HepG2 (cell line): ENCODE measurements around the gene CDC42EP4. TPM values are rescaled to one million over a fixed set of nuclear protein-coding genes. Genes with fewer than 3 reads are reported as not detected.

Experiments
- ATAC-seq: fragments of 200-7000 bp; cut with Tn5 transposase; 3 replicates; pipeline ENCODE4 v1.9.1; 2020; ENCODE audit warnings: mild to moderate bottlenecking, moderate library complexity
- BruUV-seq: library from RNA; stranded (reverse); fragments of 400-500 nt; replicated peaks from 2 replicates; lab custom pipeline; 2021; lab: Mats Ljungman, UMichigan
- CTCF ChIA-PET: fragments of 300-600 bp; formaldehyde crosslinking; extraction: SDS; loops from one replicate; lab custom pipeline; 2021; ENCODE audit warnings: low total read pairs, inconsistent platforms, low intra/inter-chr PET ratio; lab: Yijun Ruan, JAX
- POLR2A ChIA-PET: fragments of 350-600 bp; sonication (Branson Sonifier 250); formaldehyde crosslinking; loops from one replicate; lab custom pipeline; 2020; ENCODE audit warnings: antibody characterized with exemption, inconsistent platforms; lab: Yijun Ruan, JAX
- DNase-seq: peaks from one replicate; pipeline ENCODE4 v3.0.0-alpha.2; 2015; ENCODE audit warnings: low spot score
- FAIRE-seq: peaks from 3 replicates; lab custom pipeline; 2011; peaks lifted over from hg19 to GRCh38; lab: Jason Lieb, UNC
- H2AFZ ChIP-seq: one replicate; pipeline ENCODE4 v1.6.1; 2011; ENCODE audit warnings: low read length, inconsistent platforms
- H3K27ac ChIP-seq: fragments of 300-600 bp; 3 replicates; pipeline ENCODE4 v1.8.0; 2011; ENCODE audit warnings: mixed run types, mild to moderate bottlenecking, mixed read lengths, low read length, inconsistent platforms; ENCODE audit not compliant: insufficient read depth; ENCODE audit errors: extremely low read length
- H3K27me3 ChIP-seq, 2 experiments: fragments of 200-600 bp in 1 of 2; 2 replicates in 1 of 2; 3 replicates in 1 of 2; pipeline versions ENCODE4 v1.6.0 to v1.8.0; 2011; ENCODE audit warnings: low read length in 2 of 2, mild to moderate bottlenecking in 2 of 2, moderate library complexity in 2 of 2, inconsistent platforms in 1 of 2; ENCODE audit not compliant: insufficient read depth in 2 of 2, control insufficient read depth in 1 of 2
- H3K36me3 ChIP-seq, 2 experiments: fragments of 200-600 bp in 1 of 2; replicated peaks in 1 of 2; 2 replicates in 1 of 2; 3 replicates in 1 of 2; pipeline versions ENCODE4 v1.5.1 to v1.8.0; 2011; ENCODE audit warnings: low read length in 2 of 2, inconsistent platforms in 1 of 2; ENCODE audit not compliant: insufficient read depth in 2 of 2, control insufficient read depth in 1 of 2
- H3K4me1 ChIP-seq: 2 replicates; pipeline ENCODE4 v1.5.1; 2012; ENCODE audit warnings: low read length, inconsistent platforms; ENCODE audit not compliant: insufficient read depth
- H3K4me2 ChIP-seq: 2 replicates; pipeline ENCODE4 v1.6.0; 2011; ENCODE audit warnings: low read depth, low read length, inconsistent platforms
- H3K4me3 ChIP-seq, 3 experiments: fragments of 200-600 bp in 1 of 3; sonication (generic), shearing (Covaris generic) in 1 of 3; replicated peaks in 1 of 3; 2 replicates each; pipeline ENCODE4 v1.5.1; 2011 to 2016; ENCODE audit warnings: low read length in 3 of 3, inconsistent platforms in 2 of 3, low read depth in 2 of 3, mild to moderate bottlenecking in 2 of 3, control low read depth in 1 of 3, mixed read lengths in 1 of 3; ENCODE audit not compliant: insufficient read depth in 1 of 3
- H3K79me2 ChIP-seq: one replicate; pipeline ENCODE4 v1.6.1; 2011; ENCODE audit warnings: low read length, inconsistent platforms; ENCODE audit not compliant: insufficient read depth
- H3K9ac ChIP-seq: 2 replicates; pipeline ENCODE4 v1.6.0; 2011; ENCODE audit warnings: mild to moderate bottlenecking, low read depth, low read length, inconsistent platforms; ENCODE audit not compliant: insufficient read depth
- H3K9me3 ChIP-seq: 2 replicates; pipeline ENCODE4 v1.5.1; 2012; ENCODE audit warnings: mild to moderate bottlenecking, low read length
- H4K20me1 ChIP-seq: 2 replicates; pipeline ENCODE4 v1.6.0; 2011; ENCODE audit warnings: inconsistent platforms, mild to moderate bottlenecking, low read length, moderate library complexity; ENCODE audit not compliant: insufficient read depth
- AGO2 ChIP-seq: fragments of 200-400 bp; formaldehyde crosslinking; optimal IDR thresholded peaks from 2 replicates; pipeline ENCODE3; 2017; ENCODE audit warnings: mild to moderate bottlenecking, low read depth, low read length, moderate library complexity
- CHD4 ChIP-seq: fragments of 200-600 bp; sonication (generic); IDR thresholded peaks from 2 replicates; pipeline ENCODE4 v1.7.0; 2017; ENCODE audit warnings: mild to moderate bottlenecking, low read length, borderline replicate concordance
- HNRNPL ChIP-seq: fragments of 200-400 bp; formaldehyde crosslinking; IDR thresholded peaks from 2 replicates; pipeline ENCODE4 v1.6.1; 2017; ENCODE audit warnings: mild to moderate bottlenecking, low read depth, low read length
- PRPF4 ChIP-seq: fragments of 200-400 bp; formaldehyde crosslinking; IDR thresholded peaks from 2 replicates; pipeline ENCODE4 v1.6.1; 2016; ENCODE audit warnings: low read length, low read depth; ENCODE audit not compliant: poor library complexity, severe bottlenecking
- RBFOX2 ChIP-seq: fragments of 200-400 bp; formaldehyde crosslinking; IDR thresholded peaks from 2 replicates; pipeline ENCODE4 v1.6.1; 2017; ENCODE audit warnings: low read depth, mild to moderate bottlenecking, low read length
- RBM39 ChIP-seq: fragments of 200-400 bp; formaldehyde crosslinking; IDR thresholded peaks from one replicate; pipeline ENCODE4 v1.6.1; 2018; ENCODE audit warnings: antibody characterized with exemption, mild to moderate bottlenecking, low read depth, low read length; ENCODE audit not compliant: poor library complexity, severe bottlenecking
- TRIM24 ChIP-seq: sonication (generic); formaldehyde crosslinking; IDR thresholded peaks from 2 replicates; pipeline ENCODE4 v1.8.0; 2022; ENCODE audit warnings: mild to moderate bottlenecking, missing genetic modification reagents
- ZBTB38 ChIP-seq: sonication (generic); formaldehyde crosslinking; IDR thresholded peaks from 2 replicates; pipeline ENCODE4 v1.5.1; 2020; ENCODE audit warnings: mild to moderate bottlenecking, missing genetic modification reagents
- ZNF280D ChIP-seq: sonication (generic); formaldehyde crosslinking; IDR thresholded peaks from 2 replicates; pipeline ENCODE4 v1.5.1; 2020; ENCODE audit warnings: mild to moderate bottlenecking, missing genetic modification reagents
- WGBS: methylation state at CpG from one replicate; pipeline ENCODE4 v1.1.6; 2017; ENCODE audit warnings: low lambda C conversion rate; 5-methylcytosine and 5-hydroxymethylcytosine counted together
- in situ Hi-C: cut with HindIII; loops from 2 replicates; pipeline ENCODE4 v1.10.0; 2017; ENCODE audit warnings: low pct_unique_long_range_greater_than_20kb; ENCODE audit not compliant: extremely low pct_ligation_motif_present
- intact Hi-C: fragments of 100-400 bp; cut with micrococcal nuclease; formaldehyde crosslinking; loops from one replicate; pipeline ENCODE4 v1.10.0; 2022; ENCODE audit not compliant: unreplicated experiment
- polyA plus RNA-seq, 8 experiments: library from polyadenylated mRNA; depleted of rRNA in 3 of 8; stranded (reverse) in 7 of 8; unstranded in 1 of 8; fragments of >200 nt; fragmentation: Illumina TruSeq in 4 of 8; extraction: Trizol in 4 of 8; gene quantifications; 2 replicates each; pipeline versions ENCODE4 v1.2.1 to v1.2.3, GENCODE V29; 2011 to 2016; ENCODE audit warnings: low read depth in 4 of 8, missing spikeins in 1 of 8, mixed read lengths in 1 of 8; ENCODE audit not compliant: insufficient read depth in 1 of 8
- total RNA-seq, 5 experiments: library from RNA; depleted of rRNA; stranded (reverse); fragments of >200 nt; fragmentation: Illumina TruSeq; extraction: Trizol; gene quantifications; 2 replicates each; pipeline ENCODE4 v1.2.3, GENCODE V29; 2016; ENCODE audit warnings: low read depth in 1 of 5
- TF ChIP-seq, protein P1 (sequence below): IDR thresholded peaks from 2 replicates; pipeline ENCODE4 v1.6.1; 2016; ENCODE audit warnings: control low read depth
- TF ChIP-seq, protein P2 (sequence below): sonication (generic); formaldehyde crosslinking; IDR thresholded peaks from 2 replicates; pipeline ENCODE4 v1.4.0; 2020; ENCODE audit warnings: missing genetic modification reagents

CDC42EP4 gene
- total and polyA plus RNA-seq, 2 of the 13 experiments (the other 11 are each of a cell fraction or from before 2014, with no cell fraction given): 19.0 to 54.0 TPM

DNA sequence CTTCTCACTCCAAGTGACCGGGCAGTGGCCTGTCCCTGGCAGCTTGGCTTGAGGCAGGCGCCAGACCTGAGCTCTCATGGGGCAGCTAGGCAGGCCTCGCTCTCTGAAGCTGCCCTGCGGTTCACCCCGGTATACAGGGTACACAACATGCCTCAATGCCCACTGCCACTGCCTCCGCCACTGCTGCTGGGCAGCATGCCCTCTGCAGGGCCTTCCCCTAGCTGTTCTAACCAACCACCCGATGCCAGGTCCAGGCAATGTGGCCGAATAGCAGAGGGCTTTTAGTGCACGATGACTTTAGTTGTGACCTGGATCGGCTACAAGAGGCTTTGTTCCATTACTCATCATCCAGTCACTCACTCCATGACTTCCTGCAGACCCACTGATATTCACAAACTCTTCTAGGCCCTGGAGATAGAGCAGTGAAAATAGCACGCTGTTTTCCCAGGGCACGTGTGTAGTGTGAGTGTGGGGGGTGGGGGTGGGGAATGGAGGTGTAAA, 19.7 kb downstream of the CDC42EP4 start:
- TF ChIP-seq, protein P1, sequence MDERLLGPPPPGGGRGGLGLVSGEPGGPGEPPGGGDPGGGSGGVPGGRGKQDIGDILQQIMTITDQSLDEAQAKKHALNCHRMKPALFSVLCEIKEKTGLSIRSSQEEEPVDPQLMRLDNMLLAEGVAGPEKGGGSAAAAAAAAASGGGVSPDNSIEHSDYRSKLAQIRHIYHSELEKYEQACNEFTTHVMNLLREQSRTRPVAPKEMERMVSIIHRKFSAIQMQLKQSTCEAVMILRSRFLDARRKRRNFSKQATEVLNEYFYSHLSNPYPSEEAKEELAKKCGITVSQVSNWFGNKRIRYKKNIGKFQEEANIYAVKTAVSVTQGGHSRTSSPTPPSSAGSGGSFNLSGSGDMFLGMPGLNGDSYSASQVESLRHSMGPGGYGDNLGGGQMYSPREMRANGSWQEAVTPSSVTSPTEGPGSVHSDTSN (CRISPR knock-in tag): no peak
- TF ChIP-seq PRPF4 (peak; percentile 69), TRIM24 (CRISPR knock-in tag) (no peak), ZBTB38 (CRISPR knock-in tag) (0 out of 2 replicates have a peak, but pooled peaks have one; percentile 35), ZNF280D (CRISPR knock-in tag) (no peak), HNRNPL (peak; percentile 83; the same call in 1 of the 2 replicates), RBM39 (peak; percentile 41), AGO2 (peak; percentile 73), RBFOX2 (0 out of 2 replicates have a peak, but pooled peaks have one; percentile 37), CHD4 (no peak)
- TF ChIP-seq, protein P2, sequence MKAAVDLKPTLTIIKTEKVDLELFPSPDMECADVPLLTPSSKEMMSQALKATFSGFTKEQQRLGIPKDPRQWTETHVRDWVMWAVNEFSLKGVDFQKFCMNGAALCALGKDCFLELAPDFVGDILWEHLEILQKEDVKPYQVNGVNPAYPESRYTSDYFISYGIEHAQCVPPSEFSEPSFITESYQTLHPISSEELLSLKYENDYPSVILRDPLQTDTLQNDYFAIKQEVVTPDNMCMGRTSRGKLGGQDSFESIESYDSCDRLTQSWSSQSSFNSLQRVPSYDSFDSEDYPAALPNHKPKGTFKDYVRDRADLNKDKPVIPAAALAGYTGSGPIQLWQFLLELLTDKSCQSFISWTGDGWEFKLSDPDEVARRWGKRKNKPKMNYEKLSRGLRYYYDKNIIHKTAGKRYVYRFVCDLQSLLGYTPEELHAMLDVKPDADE (CRISPR knock-in tag): no peak
- Histone ChIP-seq H3K9ac (no peak overlapping the region), H3K27me3 (no peaks in the 10 kb centered on the region), H3K36me3 (peaks cover 6 to 11% of the 10 kb centered on the region in 2 experiments; a peak in 3 of 5 replicates), H3K27ac (peak overlapping the region; percentile 15), H4K20me1 (peaks cover 42% of the 10 kb centered on the region; the same call in 1 of the 2 replicates), H3K79me2 (peaks cover 73% of the 10 kb centered on the region), H3K4me2 (no peak overlapping the region), H2AFZ (no peak overlapping the region), H3K4me1 (peaks cover 96% of the 10 kb centered on the region), H3K9me3 (no peaks in the 10 kb centered on the region), H3K4me3 (no peak overlapping the region)
- ChIA-PET POLR2A (interaction anchor here (1.5 to 5.1 kb wide), 4 partner anchors 16 to 60 kb away, joined by 3 to 43 read pairs (median 11); partner anchors contain the start of gene CPSF4L), CTCF (no interaction called here)
- in situ Hi-C loops: loop anchor here (25.0 kb wide), 1 partner anchor 1145 kb away; the partner anchor contains the start of gene GPRC5C
- 94% methylated on average over 10 of the region's 12 CpGs for WGBS
- no peak for DNase-seq
- ATAC-seq: no peak
- intact Hi-C loops: no loop called here
- no peak for FAIRE-seq
- no TSS peak for BruUV-seq
